Measurements from ENCODE around the gene NALCN. TPM values are rescaled to one million over a fixed set of nuclear protein-coding genes. Genes with fewer than 3 reads are reported as not detected.

Gene NALCN
- total and polyA plus RNA-seq, 10 of the 15 experiments (the other 5 are each of a cell fraction or from before 2014, with no cell fraction given): under 0.01 TPM; not detected in 9

- TF ChIP-seq CHD1 (IDR thresholded peaks at IDR 0.05; ENCODE audit: low read depth, low read length): no peak
- no peak for TF ChIP-seq NBN (IDR thresholded peaks at IDR 0.05)
- no peak for TF ChIP-seq MTA3 (IDR thresholded peaks at IDR 0.05; ENCODE audit: borderline replicate concordance, low read length)
These were observed 148.7 kb downstream of the NALCN start (continued) for GRCh38 chr13:101267656-101268055.

GRCh38 chr13:101265934-101266333, 150.4 kb downstream of the NALCN start:
- Histone ChIP-seq H3K4me3 (no peak overlapping the region), H3K27ac (ENCODE audit: control insufficient read depth, insufficient read depth) (no peak overlapping the region), H3K79me2 (ENCODE audit: control insufficient read depth, insufficient read depth, low read length) (no peaks in the 10 kb centered on the region), H3K4me2 (ENCODE audit: control insufficient read depth, insufficient read depth) (no peak overlapping the region), H2AFZ (ENCODE audit: control insufficient read depth, low read depth, low read length) (no peak overlapping the region), H3K27me3 (replicated peaks in 1 of 2; ENCODE audit: control insufficient read depth in 2 of 2, insufficient read depth in 2 of 2, low read length in 1 of 2) (no peaks in the 10 kb centered on the region; a peak in 1 of 4 replicates), H3K9ac (ENCODE audit: control insufficient read depth, insufficient read depth, low read length) (no peak overlapping the region), H3K36me3 (ENCODE audit: control insufficient read depth in 2 of 2, insufficient read depth in 2 of 2, low read length in 1 of 2) (no peaks in the 10 kb centered on the region), H3K9me3 (replicated peaks; ENCODE audit: control insufficient read depth, insufficient read depth, low read length) (no peaks in the 10 kb centered on the region), H3K4me1 (ENCODE audit: control insufficient read depth, insufficient read depth, low read length) (no peaks in the 10 kb centered on the region), H4K20me1 (ENCODE audit: control insufficient read depth, insufficient read depth) (no peaks in the 10 kb centered on the region)
- ChIA-PET CTCF (no interaction called here), POLR2A (no interaction called here), SMC1A (ENCODE audit: uncharacterized antibody, unreplicated experiment) (no interaction called here), RAD21 (ENCODE audit: unreplicated experiment) (no interaction called here)
- TF ChIP-seq IKZF2 (IDR thresholded peaks at IDR 0.05) (no peak), NBN (IDR thresholded peaks at IDR 0.05) (no peak), USF1 (IDR thresholded peaks at IDR 0.05; ENCODE audit: borderline replicate concordance, extremely low read length, insufficient read depth, low read depth, low read length) (no peak), PAX5 (IDR thresholded peaks at IDR 0.05; ENCODE audit: borderline replicate concordance, low read depth, low read length) (no peak), MXI1 (IDR thresholded peaks at IDR 0.05; ENCODE audit: low read depth, low read length) (no peak), NR2C1 (IDR thresholded peaks at IDR 0.05) (no peak), CBX3 (IDR thresholded peaks at IDR 0.05; ENCODE audit: borderline replicate concordance, low read depth) (no peak)
- TF ChIP-seq, protein P1, sequence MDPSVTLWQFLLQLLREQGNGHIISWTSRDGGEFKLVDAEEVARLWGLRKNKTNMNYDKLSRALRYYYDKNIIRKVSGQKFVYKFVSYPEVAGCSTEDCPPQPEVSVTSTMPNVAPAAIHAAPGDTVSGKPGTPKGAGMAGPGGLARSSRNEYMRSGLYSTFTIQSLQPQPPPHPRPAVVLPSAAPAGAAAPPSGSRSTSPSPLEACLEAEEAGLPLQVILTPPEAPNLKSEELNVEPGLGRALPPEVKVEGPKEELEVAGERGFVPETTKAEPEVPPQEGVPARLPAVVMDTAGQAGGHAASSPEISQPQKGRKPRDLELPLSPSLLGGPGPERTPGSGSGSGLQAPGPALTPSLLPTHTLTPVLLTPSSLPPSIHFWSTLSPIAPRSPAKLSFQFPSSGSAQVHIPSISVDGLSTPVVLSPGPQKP (IDR thresholded peaks at IDR 0.05; ENCODE audit: low read depth, low read length): no peak
- in situ Hi-C loops (cut with MboI): no loop called here
- 27% methylated on average over 3 of the region's 3 CpGs for WGBS (ENCODE audit: insufficient coverage, insufficient replicate concordance, low lambda C conversion rate, missing lambda C conversion rate)
- ATAC-seq (peak; percentile 48), FAIRE-seq (no peak), DNase-seq (ENCODE audit: low read depth, low spot score) (no peak)
- no TSS peak for BruUV-seq (replicated peaks)
- intact Hi-C loops (cut with micrococcal nuclease; ENCODE audit: unreplicated experiment): no loop called here
